T-helper 1 cell treated with Interleukin-12 subunit alpha and Interleukin-12 subunit beta and Interleukin-4 antibody, amounts not matched to agents 30 μg/mL and 1 μg/mL, for 36 hours (primary cell): ENCODE data around the gene FAF1.

ENCODE experiments used
- H3K27ac Mint-ChIP-seq: one replicate; pipeline ENCODE4 v1.8.0; 2021; ENCODE audit warnings: mild to moderate bottlenecking, mixed read lengths
- H3K27me3 Mint-ChIP-seq: one replicate; pipeline ENCODE4 v1.8.0; 2021; ENCODE audit warnings: low read depth, mixed read lengths
- H3K36me3 Mint-ChIP-seq: one replicate; pipeline ENCODE4 v1.8.0; 2021; ENCODE audit warnings: low read depth, mixed read lengths
- H3K4me1 Mint-ChIP-seq: one replicate; pipeline ENCODE4 v1.8.0; 2021; ENCODE audit warnings: low read depth, mixed read lengths
- H3K4me3 Mint-ChIP-seq: one replicate; pipeline ENCODE4 v1.8.0; 2021; ENCODE audit warnings: mild to moderate bottlenecking, moderate library complexity, mixed read lengths
- H3K9me3 Mint-ChIP-seq: one replicate; pipeline ENCODE4 v1.8.0; 2021; ENCODE audit warnings: mixed read lengths

FAF1 gene

GRCh38 chr1:50973255-50973654, 13.2 kb upstream of the FAF1 start:
- H3K9me3 Mint-ChIP-seq = no peaks in the 10 kb centered on the region
- H3K4me1 Mint-ChIP-seq = peaks cover 34% of the 10 kb centered on the region
- peaks cover 29% of the 10 kb centered on the region for H3K27me3 Mint-ChIP-seq
- H3K27ac Mint-ChIP-seq = no peak overlapping the region
- peaks cover 33% of the 10 kb centered on the region for H3K36me3 Mint-ChIP-seq
- no peak overlapping the region for H3K4me3 Mint-ChIP-seq

DNA sequence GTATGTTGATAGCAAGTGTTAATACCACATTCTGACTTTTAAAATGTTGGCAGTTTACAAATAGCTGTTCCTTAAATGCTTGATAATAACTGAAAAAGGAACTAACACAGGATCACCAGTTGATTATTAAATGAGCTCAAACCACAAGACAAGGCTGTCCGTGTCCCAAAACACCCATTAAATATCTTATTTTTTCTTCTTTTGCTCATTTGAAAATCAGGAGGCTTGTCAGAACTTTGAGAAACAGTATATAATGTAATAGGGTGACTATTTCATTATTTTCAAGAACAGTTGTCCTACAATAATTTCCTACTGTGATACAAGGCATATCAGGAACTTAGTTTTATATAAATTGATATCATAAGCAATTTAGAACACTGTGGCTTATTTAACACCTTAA, 12.7 kb upstream of the FAF1 start:
- Mint-ChIP-seq H3K27ac (no peak overlapping the region), H3K4me3 (no peak overlapping the region), H3K4me1 (peaks cover 33% of the 10 kb centered on the region), H3K27me3 (peaks cover 28% of the 10 kb centered on the region), H3K9me3 (no peaks in the 10 kb centered on the region), H3K36me3 (peaks cover 33% of the 10 kb centered on the region)

DNA sequence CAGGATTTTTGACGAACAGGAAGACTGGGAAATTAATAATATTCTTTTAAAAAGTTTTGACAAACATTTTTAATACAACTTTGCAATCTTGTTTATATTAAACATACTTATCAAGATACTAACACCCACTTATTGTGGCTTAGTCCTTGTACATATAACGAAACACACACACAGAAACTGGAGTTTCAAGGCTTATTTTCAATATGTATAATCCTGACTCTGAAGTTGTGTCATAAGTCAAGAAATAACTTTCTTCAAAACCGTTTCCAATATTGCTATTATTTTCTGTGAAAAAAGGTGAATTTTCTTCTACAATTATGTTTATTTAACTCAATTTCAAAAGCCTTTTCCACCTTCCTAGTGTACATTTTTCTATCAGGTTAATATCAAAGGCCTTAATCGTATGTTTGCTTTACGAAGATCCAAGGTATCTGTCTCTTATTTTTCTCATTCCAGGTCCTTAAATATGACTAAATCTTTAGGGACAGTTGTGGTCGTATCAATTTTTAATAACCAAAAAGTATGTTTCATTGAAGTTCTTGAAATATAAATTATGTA, 11.8 kb upstream of the FAF1 start:
- Mint-ChIP-seq H3K27ac (no peak overlapping the region), H3K27me3 (peaks cover 24% of the 10 kb centered on the region), H3K4me3 (peak overlapping the region; percentile 94), H3K36me3 (peaks cover 33% of the 10 kb centered on the region), H3K9me3 (no peaks in the 10 kb centered on the region), H3K4me1 (peaks cover 35% of the 10 kb centered on the region)

DNA sequence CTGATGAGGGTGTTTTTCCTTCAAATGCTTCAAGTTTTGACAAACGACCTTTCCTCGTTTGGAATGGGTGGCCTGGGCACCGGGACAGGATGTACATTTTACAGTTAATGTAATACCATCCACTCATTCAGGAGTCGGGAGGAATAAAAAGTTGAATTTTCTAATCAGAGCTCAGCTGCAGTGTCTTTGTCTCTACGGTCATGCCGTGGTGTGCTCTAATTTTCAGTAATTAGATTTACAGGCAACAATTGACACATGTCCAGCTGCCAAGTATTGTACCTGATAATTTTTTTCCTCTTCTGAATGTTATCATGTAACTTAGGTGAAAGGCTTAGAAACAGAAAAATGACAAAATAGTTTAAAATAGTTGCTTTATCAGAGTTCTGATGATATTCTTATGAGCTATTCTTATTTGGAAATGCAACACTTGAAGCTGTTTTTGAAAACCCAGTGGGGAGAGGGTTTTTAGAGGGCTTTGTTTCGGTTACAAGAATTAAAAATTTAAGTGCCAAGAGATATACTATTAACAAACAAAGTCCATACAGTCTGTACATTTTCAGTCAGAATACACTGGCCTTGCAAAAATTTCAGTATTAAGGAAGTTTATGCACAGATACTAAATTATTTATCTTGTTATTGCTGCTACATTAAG, 11.0 kb upstream of the FAF1 start:
- H3K9me3 Mint-ChIP-seq = no peaks in the 10 kb centered on the region
- peak overlapping the region; percentile 23 for H3K27ac Mint-ChIP-seq
- peaks cover 21% of the 10 kb centered on the region for H3K27me3 Mint-ChIP-seq
- H3K36me3 Mint-ChIP-seq = peaks cover 28% of the 10 kb centered on the region
- peak overlapping the region; percentile 94 for H3K4me3 Mint-ChIP-seq
- peaks cover 28% of the 10 kb centered on the region for H3K4me1 Mint-ChIP-seq

DNA sequence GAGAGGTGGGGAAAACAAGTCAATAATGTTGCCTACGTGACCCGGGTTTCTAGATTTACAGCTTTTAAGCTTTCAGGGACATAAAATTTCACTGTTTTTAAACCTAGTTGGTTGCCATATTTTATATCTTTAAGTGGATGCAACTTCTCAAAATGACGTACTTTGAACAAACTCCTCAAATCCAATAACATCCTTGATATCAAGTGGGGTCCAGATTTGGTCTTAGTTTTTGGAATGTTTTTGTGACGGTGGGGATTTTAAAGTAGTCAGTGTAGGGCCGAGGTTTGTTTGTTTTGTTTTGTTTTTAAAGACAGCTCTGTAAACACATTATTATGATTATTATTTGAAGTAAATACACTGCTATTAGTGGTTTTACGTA, 10.4 kb upstream of the FAF1 start:
- H3K27ac Mint-ChIP-seq = peak overlapping the region; percentile 94
- H3K9me3 Mint-ChIP-seq = no peaks in the 10 kb centered on the region
- peak overlapping the region; percentile 94 for H3K4me3 Mint-ChIP-seq
- H3K4me1 Mint-ChIP-seq = peaks cover 27% of the 10 kb centered on the region
- peaks cover 19% of the 10 kb centered on the region for H3K27me3 Mint-ChIP-seq
- peaks cover 28% of the 10 kb centered on the region for H3K36me3 Mint-ChIP-seq

DNA sequence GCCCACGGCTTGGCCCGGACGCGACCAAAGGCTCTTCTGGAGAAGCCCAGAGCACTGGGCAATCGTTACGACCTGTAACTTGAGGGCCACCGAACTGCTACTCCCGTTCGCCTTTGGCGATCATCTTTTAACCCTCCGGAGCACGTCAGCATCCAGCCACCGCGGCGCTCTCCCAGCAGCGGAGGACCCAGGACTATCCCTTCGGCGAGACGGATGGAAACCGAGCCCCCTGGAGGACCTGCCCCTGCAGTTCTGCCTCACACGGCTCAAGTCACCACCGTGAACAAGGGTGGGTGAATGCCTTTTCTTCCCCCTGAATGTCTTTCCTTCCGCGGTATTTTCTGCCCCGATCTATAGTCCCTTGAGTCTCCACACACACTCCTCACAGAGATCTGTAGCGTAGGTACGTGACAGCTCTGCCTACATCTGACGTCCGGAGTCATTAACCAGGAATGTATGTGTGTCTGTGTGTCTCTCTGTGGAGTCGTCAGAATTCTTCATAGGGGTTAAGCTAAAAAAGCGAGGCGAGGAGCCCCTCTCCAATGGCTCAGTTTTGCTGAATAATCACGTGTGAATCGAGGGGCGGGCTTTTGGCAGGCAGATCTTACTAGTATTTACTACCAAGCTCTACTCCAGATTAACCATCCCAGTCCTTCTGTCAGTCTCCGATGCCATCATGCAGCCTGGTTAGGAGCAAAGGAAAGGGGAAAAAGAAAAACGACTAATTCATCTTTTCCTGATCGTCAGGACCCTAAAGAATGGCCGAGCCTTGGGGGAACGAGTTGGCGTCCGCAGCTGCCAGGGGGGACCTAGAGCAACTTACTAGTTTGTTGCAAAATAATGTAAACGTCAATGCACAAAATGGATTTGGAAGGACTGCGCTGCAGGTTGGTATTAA, 9.8 kb upstream of the FAF1 start, which contains the start of gene CDKN2C:
Gene CDKN2C (plus strand): TSS at position 635 of the 898 bp plus-strand sequence. CDS start 124 bp downstream, at position 759.
- Mint-ChIP-seq H3K9me3 (no peaks in the 10 kb centered on the region), H3K27ac (peak within 1 kb of the TSS; percentile 98), H3K27me3 (peaks cover 16% of the 10 kb centered on the region), H3K4me3 (peak within 1 kb of the TSS; percentile 96), H3K4me1 (peaks cover 27% of the 10 kb centered on the region), H3K36me3 (peaks cover 26% of the 10 kb centered on the region)

DNA sequence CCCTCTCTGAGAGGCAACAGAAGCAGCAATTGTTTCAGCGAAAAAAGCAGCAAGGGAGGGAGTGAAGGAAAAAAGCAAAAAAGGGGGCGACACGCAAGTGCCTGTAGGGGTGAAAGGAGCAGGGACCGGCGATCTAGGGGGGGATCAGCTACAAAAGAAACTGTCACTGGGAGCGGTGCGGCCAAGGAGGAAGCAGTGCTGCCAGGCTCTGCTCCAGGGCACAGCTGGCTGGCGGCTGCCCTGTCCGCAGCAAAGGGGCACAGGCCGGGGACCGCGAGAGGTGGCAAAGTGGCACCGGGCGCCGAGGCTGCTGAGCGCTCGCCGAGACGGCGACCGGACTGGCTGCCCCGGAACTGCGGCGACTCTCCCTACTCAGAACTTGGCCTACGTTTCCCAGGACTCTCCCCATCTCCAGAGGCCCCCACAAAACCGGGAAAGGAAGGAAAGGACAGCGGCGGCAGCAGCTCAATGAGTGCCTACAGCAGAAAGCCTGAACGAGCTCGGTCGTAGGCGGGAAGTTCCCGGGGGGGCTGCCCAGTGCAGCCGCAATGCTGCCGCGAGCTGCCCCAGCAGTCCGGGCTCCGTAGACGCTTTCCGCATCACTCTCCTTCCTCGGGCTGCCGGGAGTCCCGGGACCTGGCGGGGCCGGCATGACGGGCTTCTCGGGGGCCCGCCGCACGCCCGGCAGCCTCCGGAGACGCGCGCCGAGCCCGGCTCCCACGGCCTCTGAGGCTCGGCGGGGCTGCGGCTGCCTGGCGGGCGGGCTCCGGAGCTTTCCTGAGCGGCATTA, 8.9 kb upstream of the FAF1 start:
- peak overlapping the region; percentile 98 for H3K27ac Mint-ChIP-seq
- H3K4me1 Mint-ChIP-seq = peaks cover 22% of the 10 kb centered on the region
- peaks cover 21% of the 10 kb centered on the region for H3K36me3 Mint-ChIP-seq
- peaks cover 11% of the 10 kb centered on the region for H3K27me3 Mint-ChIP-seq
- peak overlapping the region; percentile 96 for H3K4me3 Mint-ChIP-seq
- no peaks in the 10 kb centered on the region for H3K9me3 Mint-ChIP-seq

DNA sequence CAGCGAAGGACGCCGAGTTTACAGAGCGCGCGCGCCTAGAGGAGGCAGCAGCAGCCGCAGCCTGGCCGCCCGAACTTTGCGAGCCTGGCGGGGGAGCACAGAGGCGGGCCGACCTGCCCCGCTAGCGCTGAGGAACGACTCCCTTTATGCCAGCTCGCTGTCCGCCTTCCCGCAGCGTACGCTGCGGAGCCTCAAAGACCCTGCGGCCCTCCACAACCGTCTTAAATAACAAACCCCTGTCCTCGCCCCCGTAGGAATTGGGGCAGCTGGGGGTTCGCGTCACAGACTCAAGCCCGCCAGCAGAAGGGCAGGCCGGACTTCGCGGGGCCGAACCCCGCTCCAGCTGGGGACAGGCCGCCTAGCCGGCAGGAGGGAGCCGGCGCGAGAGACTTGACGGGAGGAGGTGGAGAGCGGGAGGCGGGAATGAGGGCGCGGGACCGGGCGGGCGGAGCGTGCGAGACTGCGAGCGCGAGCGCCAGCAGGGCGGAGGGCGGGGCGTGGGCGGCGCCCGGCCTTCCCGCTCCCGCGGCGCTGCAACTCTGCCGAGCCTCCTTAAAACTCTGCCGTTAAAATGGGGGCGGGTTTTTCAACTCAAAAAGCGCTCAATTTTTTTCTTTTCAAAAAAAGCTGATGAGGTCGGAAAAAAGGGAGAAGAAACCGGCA, 8.2 kb upstream of the FAF1 start:
- peak overlapping the region; percentile 98 for H3K27ac Mint-ChIP-seq
- H3K36me3 Mint-ChIP-seq = peaks cover 15% of the 10 kb centered on the region
- peak overlapping the region; percentile 96 for H3K4me3 Mint-ChIP-seq
- no peaks in the 10 kb centered on the region for H3K9me3 Mint-ChIP-seq
- H3K4me1 Mint-ChIP-seq = peaks cover 18% of the 10 kb centered on the region
- H3K27me3 Mint-ChIP-seq = peaks cover 5% of the 10 kb centered on the region

GRCh38 chr1:50967416-50968157, 7.5 kb upstream of the FAF1 start:
- peaks cover 5% of the 10 kb centered on the region for H3K27me3 Mint-ChIP-seq
- no peaks in the 10 kb centered on the region for H3K9me3 Mint-ChIP-seq
- peaks cover 13% of the 10 kb centered on the region for H3K36me3 Mint-ChIP-seq
- peak overlapping the region; percentile 96 for H3K4me3 Mint-ChIP-seq
- peak overlapping the region; percentile 98 for H3K27ac Mint-ChIP-seq
- H3K4me1 Mint-ChIP-seq = peaks cover 18% of the 10 kb centered on the region

DNA sequence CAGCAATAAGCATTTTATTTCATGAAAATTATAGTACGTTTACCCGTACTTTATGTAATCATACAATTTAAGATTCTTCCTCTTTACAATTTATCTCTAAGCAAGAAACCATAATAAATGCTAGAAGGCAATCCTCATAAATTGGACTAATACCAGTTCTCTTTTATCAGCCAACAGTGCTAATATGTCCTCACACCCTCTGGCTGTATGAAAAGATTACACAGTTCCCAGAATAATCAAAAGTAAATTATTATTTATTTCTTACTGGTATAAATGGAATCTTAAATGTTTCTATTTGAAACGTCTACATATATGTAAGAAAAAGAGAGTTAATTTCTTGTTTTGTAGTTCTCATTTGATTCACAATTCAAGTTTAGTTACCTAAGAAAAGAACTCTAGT, 6.9 kb upstream of the FAF1 start:
- Mint-ChIP-seq H3K9me3 (no peaks in the 10 kb centered on the region), H3K36me3 (peaks cover 11% of the 10 kb centered on the region), H3K27ac (no peak overlapping the region), H3K4me1 (peaks cover 16% of the 10 kb centered on the region), H3K4me3 (no peak overlapping the region), H3K27me3 (peaks cover 5% of the 10 kb centered on the region)

- Mint-ChIP-seq H3K36me3 (peaks cover 6% of the 10 kb centered on the region), H3K4me1 (peaks cover 11% of the 10 kb centered on the region), H3K27ac (no peak overlapping the region), H3K9me3 (no peaks in the 10 kb centered on the region), H3K4me3 (no peak overlapping the region), H3K27me3 (peaks cover 5% of the 10 kb centered on the region)
These were observed 4.8 kb upstream of the FAF1 start for GRCh38 chr1:50964863-50965262.

DNA sequence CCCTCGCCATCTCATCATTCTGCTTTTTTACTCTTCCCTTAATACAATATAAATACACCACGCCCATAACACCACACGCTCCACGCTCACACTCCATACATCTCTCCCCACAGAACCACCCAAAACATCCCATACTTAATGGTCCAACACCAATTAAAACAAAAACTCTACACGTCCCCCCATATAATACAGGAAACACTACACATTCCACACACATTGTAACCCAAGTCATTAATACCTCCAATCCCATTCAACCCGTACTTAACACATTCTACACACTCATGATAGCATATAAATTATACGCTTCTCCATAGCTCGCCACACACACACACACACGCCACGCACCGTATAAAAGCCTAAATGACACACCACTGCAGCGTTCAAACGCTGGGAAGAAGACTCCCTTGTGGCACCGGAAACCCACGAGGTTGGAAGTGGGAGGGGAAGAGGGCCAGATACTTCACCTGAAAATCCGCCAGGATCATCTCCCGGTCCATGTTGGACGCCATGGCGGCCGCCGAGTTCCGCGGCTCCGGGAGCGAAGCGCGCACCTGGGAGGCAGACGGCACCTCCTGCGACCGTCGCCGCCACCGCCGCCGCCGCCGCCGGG, 659 bp downstream of the FAF1 start:
- peaks cover 18% of the 10 kb centered on the region for H3K4me1 Mint-ChIP-seq
- H3K27me3 Mint-ChIP-seq = no peaks in the 10 kb centered on the region
- H3K4me3 Mint-ChIP-seq = peak overlapping the region; percentile 90
- peaks cover 5% of the 10 kb centered on the region for H3K36me3 Mint-ChIP-seq
- H3K9me3 Mint-ChIP-seq = no peaks in the 10 kb centered on the region
- peak overlapping the region; percentile 75 for H3K27ac Mint-ChIP-seq

DNA sequence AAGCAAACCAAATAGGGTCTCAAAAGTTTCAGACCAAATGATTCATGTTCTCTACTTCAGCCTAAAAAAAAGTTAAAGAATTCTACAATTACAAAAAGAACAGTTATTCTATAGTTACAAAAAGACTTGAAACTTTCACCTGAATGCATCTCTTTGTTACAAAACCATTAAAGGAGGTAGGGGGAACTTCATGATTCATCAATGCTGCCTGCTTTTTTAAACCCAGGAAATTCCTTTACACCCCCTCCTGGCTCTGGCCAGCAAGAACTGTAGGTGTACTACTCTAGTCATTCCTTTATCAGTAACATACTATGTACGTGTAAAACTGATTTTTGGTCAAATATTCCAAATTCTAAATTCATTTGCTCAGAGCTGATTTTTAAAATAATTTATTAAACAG, 5.0 kb downstream of the FAF1 start:
- H3K27me3 Mint-ChIP-seq = no peaks in the 10 kb centered on the region
- H3K4me1 Mint-ChIP-seq = peaks cover 12% of the 10 kb centered on the region
- H3K36me3 Mint-ChIP-seq = peaks cover 3% of the 10 kb centered on the region
- H3K4me3 Mint-ChIP-seq = no peak overlapping the region
- H3K9me3 Mint-ChIP-seq = no peaks in the 10 kb centered on the region
- no peak overlapping the region for H3K27ac Mint-ChIP-seq
